ENCODE data around the gene GALNS.

The GALNS gene

GRCh38 chr16:88886845-88887521 lies 30.2 kb upstream of the GALNS start:
- Histone ChIP-seq H3K27ac (ENCODE audit: low read depth, low read length) (no peak overlapping the region), H3K9ac (ENCODE audit: low read length) (no peak overlapping the region), H3K36me3 (ENCODE audit: insufficient read depth, low read length) (no peaks in the 10 kb centered on the region), H3K4me1 (ENCODE audit: insufficient read depth, low read length) (no peaks in the 10 kb centered on the region), H3K4me3 (ENCODE audit: low read depth in 1 of 2, low read length in 2 of 2) (no peak overlapping the region), H3K9me3 (ENCODE audit: low read length) (no peaks in the 10 kb centered on the region), H3K27me3 (ENCODE audit: control insufficient read depth in 1 of 2, insufficient read depth in 2 of 2, low read length in 2 of 2) (peaks cover 0 to 3% of the 10 kb centered on the region in 2 donors)

GRCh38 chr16:88886420-88886844 lies 29.7 kb upstream of the GALNS start:
- no peaks in the 10 kb centered on the region for H3K4me1 ChIP-seq (ENCODE audit: insufficient read depth, low read length)
- H3K4me3 ChIP-seq (ENCODE audit: low read depth in 1 of 2, low read length in 2 of 2): no peak overlapping the region
- H3K9ac ChIP-seq (ENCODE audit: low read length): no peak overlapping the region
- no peak overlapping the region for H3K27ac ChIP-seq (ENCODE audit: low read depth, low read length)
- peaks cover 0 to 9% of the 10 kb centered on the region in 2 donors for H3K27me3 ChIP-seq (ENCODE audit: control insufficient read depth in 1 of 2, insufficient read depth in 2 of 2, low read length in 2 of 2)
- no peaks in the 10 kb centered on the region for H3K36me3 ChIP-seq (ENCODE audit: insufficient read depth, low read length)
- H3K9me3 ChIP-seq (ENCODE audit: low read length): no peaks in the 10 kb centered on the region

GRCh38 chr16:88885693-88886280 lies 29.0 kb upstream of the GALNS start:
- Histone ChIP-seq H3K4me1 (ENCODE audit: insufficient read depth, low read length) (no peaks in the 10 kb centered on the region), H3K27me3 (ENCODE audit: control insufficient read depth in 1 of 2, insufficient read depth in 2 of 2, low read length in 2 of 2) (peaks cover 0 to 15% of the 10 kb centered on the region in 2 donors), H3K36me3 (ENCODE audit: insufficient read depth, low read length) (no peaks in the 10 kb centered on the region), H3K9ac (ENCODE audit: low read length) (no peak overlapping the region), H3K9me3 (ENCODE audit: low read length) (no peaks in the 10 kb centered on the region), H3K4me3 (ENCODE audit: low read depth in 1 of 2, low read length in 2 of 2) (no peak overlapping the region), H3K27ac (ENCODE audit: low read depth, low read length) (no peak overlapping the region)

GRCh38 chr16:88884569-88885271 lies 28.0 kb upstream of the GALNS start:
- no peaks in the 10 kb centered on the region for H3K36me3 ChIP-seq (ENCODE audit: insufficient read depth, low read length)
- H3K9ac ChIP-seq (ENCODE audit: low read length): no peak overlapping the region
- H3K9me3 ChIP-seq (ENCODE audit: low read length): no peaks in the 10 kb centered on the region
- H3K4me1 ChIP-seq (ENCODE audit: insufficient read depth, low read length): no peaks in the 10 kb centered on the region
- peaks cover 0 to 24% of the 10 kb centered on the region in 2 donors for H3K27me3 ChIP-seq (ENCODE audit: control insufficient read depth in 1 of 2, insufficient read depth in 2 of 2, low read length in 2 of 2)
- no peak overlapping the region for H3K4me3 ChIP-seq (ENCODE audit: low read depth in 1 of 2, low read length in 2 of 2)
- no peak overlapping the region for H3K27ac ChIP-seq (ENCODE audit: low read depth, low read length)

GRCh38 chr16:88883946-88884345 lies 27.2 kb upstream of the GALNS start:
- Histone ChIP-seq H3K27ac (ENCODE audit: low read depth, low read length) (no peak overlapping the region), H3K4me3 (ENCODE audit: low read depth in 1 of 2, low read length in 2 of 2) (no peak overlapping the region), H3K9ac (ENCODE audit: low read length) (no peak overlapping the region), H3K27me3 (ENCODE audit: control insufficient read depth in 1 of 2, insufficient read depth in 2 of 2, low read length in 2 of 2) (peaks cover 0 to 24% of the 10 kb centered on the region in 2 donors), H3K36me3 (ENCODE audit: insufficient read depth, low read length) (no peaks in the 10 kb centered on the region), H3K9me3 (ENCODE audit: low read length) (no peaks in the 10 kb centered on the region), H3K4me1 (ENCODE audit: insufficient read depth, low read length) (no peaks in the 10 kb centered on the region)

GRCh38 chr16:88883117-88883895 lies 26.6 kb upstream of the GALNS start:
- Histone ChIP-seq H3K9me3 (ENCODE audit: low read length) (no peaks in the 10 kb centered on the region), H3K27ac (ENCODE audit: low read depth, low read length) (no peak overlapping the region), H3K27me3 (ENCODE audit: control insufficient read depth in 1 of 2, insufficient read depth in 2 of 2, low read length in 2 of 2) (peaks cover 0 to 24% of the 10 kb centered on the region in 2 donors), H3K4me1 (ENCODE audit: insufficient read depth, low read length) (no peaks in the 10 kb centered on the region), H3K36me3 (ENCODE audit: insufficient read depth, low read length) (no peaks in the 10 kb centered on the region), H3K4me3 (ENCODE audit: low read depth in 1 of 2, low read length in 2 of 2) (no peak overlapping the region), H3K9ac (ENCODE audit: low read length) (no peak overlapping the region)

GRCh38 chr16:88882358-88883030 lies 25.7 kb upstream of the GALNS start:
- H3K36me3 ChIP-seq (ENCODE audit: insufficient read depth, low read length): no peaks in the 10 kb centered on the region
- H3K9ac ChIP-seq (ENCODE audit: low read length): no peak overlapping the region
- no peak overlapping the region for H3K27ac ChIP-seq (ENCODE audit: low read depth, low read length)
- H3K9me3 ChIP-seq (ENCODE audit: low read length): no peaks in the 10 kb centered on the region
- no peaks in the 10 kb centered on the region for H3K4me1 ChIP-seq (ENCODE audit: insufficient read depth, low read length)
- peaks cover 0 to 24% of the 10 kb centered on the region in 2 donors for H3K27me3 ChIP-seq (ENCODE audit: control insufficient read depth in 1 of 2, insufficient read depth in 2 of 2, low read length in 2 of 2)
- no peak overlapping the region for H3K4me3 ChIP-seq (ENCODE audit: low read depth in 1 of 2, low read length in 2 of 2)

GRCh38 chr16:88881675-88882357 lies 25.1 kb upstream of the GALNS start:
- H3K36me3 ChIP-seq (ENCODE audit: insufficient read depth, low read length): no peaks in the 10 kb centered on the region
- H3K4me1 ChIP-seq (ENCODE audit: insufficient read depth, low read length): no peaks in the 10 kb centered on the region
- H3K4me3 ChIP-seq (ENCODE audit: low read depth in 1 of 2, low read length in 2 of 2): no peak overlapping the region
- H3K9ac ChIP-seq (ENCODE audit: low read length): no peak overlapping the region
- peaks cover 0 to 24% of the 10 kb centered on the region in 2 donors for H3K27me3 ChIP-seq (ENCODE audit: control insufficient read depth in 1 of 2, insufficient read depth in 2 of 2, low read length in 2 of 2)
- no peak overlapping the region for H3K27ac ChIP-seq (ENCODE audit: low read depth, low read length)
- no peaks in the 10 kb centered on the region for H3K9me3 ChIP-seq (ENCODE audit: low read length)

GRCh38 chr16:88881007-88881615 lies 24.4 kb upstream of the GALNS start:
- Histone ChIP-seq H3K4me1 (ENCODE audit: insufficient read depth, low read length) (no peaks in the 10 kb centered on the region), H3K9ac (ENCODE audit: low read length) (no peak overlapping the region), H3K9me3 (ENCODE audit: low read length) (no peaks in the 10 kb centered on the region), H3K4me3 (ENCODE audit: low read depth in 1 of 2, low read length in 2 of 2) (no peak overlapping the region), H3K36me3 (ENCODE audit: insufficient read depth, low read length) (no peaks in the 10 kb centered on the region), H3K27me3 (ENCODE audit: control insufficient read depth in 1 of 2, insufficient read depth in 2 of 2, low read length in 2 of 2) (peaks cover 0 to 24% of the 10 kb centered on the region in 2 donors), H3K27ac (ENCODE audit: low read depth, low read length) (no peak overlapping the region)

- no peaks in the 10 kb centered on the region for H3K9me3 ChIP-seq (ENCODE audit: low read length)
- H3K36me3 ChIP-seq (ENCODE audit: insufficient read depth, low read length): no peaks in the 10 kb centered on the region
- H3K4me3 ChIP-seq (ENCODE audit: low read depth in 1 of 2, low read length in 2 of 2): no peak overlapping the region
- H3K4me1 ChIP-seq (ENCODE audit: insufficient read depth, low read length): no peaks in the 10 kb centered on the region
- H3K9ac ChIP-seq (ENCODE audit: low read length): no peak overlapping the region
- no peak overlapping the region for H3K27ac ChIP-seq (ENCODE audit: low read depth, low read length)
- peaks cover 0 to 24% of the 10 kb centered on the region in 2 donors for H3K27me3 ChIP-seq (ENCODE audit: control insufficient read depth in 1 of 2, insufficient read depth in 2 of 2, low read length in 2 of 2)
These were observed 23.7 kb upstream of the GALNS start for GRCh38 chr16:88880226-88881006.

All from muscle layer of colon (tissue), 2 donors.